ENCODE results near the gene IQSEC1.

The IQSEC1 gene

DNA sequence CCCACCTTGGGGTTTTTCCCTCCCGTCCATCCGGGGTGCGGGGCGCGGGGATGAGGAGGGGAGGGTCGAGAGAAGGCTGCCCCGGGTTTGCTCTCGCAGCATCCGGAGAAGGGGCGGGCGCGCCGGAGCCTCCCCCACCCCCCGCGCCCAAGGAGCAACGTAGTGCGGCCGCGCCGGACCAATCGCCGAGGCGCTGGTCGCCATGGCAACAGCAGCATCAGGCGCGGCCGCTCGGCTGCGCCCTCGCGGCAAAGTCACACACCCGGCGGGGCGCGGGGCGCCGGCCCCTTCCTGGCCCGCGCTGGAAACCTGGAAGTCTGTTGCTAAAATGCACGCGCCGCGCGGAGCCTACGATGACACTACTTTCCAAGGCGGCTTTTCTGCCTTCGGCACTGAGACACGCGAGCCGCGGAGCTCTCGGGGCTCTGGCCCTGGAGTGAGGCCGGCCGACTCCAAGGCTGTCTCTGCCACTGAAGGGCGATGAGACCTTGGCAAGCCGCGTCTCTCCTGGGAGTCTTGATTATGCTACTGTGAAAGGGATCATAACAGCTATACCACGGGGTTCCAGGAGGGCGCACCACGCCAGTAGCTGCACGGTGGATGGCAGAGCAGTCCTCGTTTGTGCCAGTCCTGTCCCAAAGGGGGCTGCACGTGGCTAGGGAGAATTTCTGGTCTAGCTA lies at the start of gene IQSEC1:
Gene IQSEC1, minus strand, starts transcription at position 104 of the 680 bp plus-strand sequence. CDS start 415 bp downstream, outside the sequence.
- DNase-seq (ENCODE audit: low read depth), result peak; percentile 9
- TF ChIP-seq, protein P1, sequence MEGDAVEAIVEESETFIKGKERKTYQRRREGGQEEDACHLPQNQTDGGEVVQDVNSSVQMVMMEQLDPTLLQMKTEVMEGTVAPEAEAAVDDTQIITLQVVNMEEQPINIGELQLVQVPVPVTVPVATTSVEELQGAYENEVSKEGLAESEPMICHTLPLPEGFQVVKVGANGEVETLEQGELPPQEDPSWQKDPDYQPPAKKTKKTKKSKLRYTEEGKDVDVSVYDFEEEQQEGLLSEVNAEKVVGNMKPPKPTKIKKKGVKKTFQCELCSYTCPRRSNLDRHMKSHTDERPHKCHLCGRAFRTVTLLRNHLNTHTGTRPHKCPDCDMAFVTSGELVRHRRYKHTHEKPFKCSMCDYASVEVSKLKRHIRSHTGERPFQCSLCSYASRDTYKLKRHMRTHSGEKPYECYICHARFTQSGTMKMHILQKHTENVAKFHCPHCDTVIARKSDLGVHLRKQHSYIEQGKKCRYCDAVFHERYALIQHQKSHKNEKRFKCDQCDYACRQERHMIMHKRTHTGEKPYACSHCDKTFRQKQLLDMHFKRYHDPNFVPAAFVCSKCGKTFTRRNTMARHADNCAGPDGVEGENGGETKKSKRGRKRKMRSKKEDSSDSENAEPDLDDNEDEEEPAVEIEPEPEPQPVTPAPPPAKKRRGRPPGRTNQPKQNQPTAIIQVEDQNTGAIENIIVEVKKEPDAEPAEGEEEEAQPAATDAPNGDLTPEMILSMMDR (conservative IDR thresholded peaks at IDR 0.05; ENCODE audit: low read depth, low read length), result no peak
- H3K4me3 ChIP-seq (ENCODE audit: low read depth, low read length), result no peak within 1 kb of the TSS

DNA sequence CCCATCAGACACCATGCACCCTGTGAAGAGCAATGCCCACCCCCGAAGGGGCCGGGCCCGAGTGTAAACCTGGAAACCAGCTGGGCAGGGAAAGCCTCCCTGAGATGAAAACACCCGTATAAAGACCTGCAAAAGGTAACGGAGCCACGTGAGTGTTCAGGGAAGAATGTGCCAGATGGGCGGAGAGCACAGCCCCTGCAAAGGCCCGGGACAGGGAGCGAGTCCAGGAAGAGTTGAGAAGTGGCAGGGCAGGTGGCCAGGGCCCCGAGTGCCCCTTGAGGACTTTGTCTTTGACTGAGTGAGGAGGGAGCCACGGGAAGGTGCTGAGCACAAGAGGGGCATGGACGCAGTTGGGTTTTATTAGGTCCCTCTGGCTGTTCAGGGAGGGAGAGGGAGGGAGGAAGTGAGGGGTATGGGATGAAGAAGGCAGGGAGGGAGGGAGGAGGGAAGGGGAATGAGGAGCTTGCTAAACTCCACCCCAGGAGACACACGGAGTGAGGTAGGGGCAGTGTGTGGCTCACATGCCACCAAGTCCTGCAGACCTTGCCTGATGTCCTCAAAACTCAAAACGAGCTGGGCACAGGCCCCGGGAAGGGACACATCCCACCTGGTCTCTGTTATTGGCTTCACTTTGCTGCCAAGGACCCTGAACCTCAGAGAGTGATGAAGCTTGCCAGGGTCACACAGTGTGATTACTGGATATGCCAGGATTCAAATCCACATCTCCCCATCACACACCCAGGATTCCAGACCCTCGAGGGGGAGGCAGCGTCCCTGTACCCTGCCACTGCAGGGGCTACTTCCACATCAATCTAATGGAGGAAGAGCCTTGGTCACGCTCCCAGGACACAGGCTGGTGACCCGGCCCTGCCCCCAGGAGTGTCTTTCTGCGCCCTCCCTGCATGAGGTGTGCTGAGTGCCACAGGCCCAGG lies 49.1 kb upstream of the IQSEC1 start:
- no peak overlapping the region for H3K4me3 ChIP-seq (ENCODE audit: low read depth, low read length)
- DNase-seq (ENCODE audit: low read depth), result no peak
- TF ChIP-seq, protein P1 (conservative IDR thresholded peaks at IDR 0.05; ENCODE audit: low read depth, low read length), result no peak

DNA sequence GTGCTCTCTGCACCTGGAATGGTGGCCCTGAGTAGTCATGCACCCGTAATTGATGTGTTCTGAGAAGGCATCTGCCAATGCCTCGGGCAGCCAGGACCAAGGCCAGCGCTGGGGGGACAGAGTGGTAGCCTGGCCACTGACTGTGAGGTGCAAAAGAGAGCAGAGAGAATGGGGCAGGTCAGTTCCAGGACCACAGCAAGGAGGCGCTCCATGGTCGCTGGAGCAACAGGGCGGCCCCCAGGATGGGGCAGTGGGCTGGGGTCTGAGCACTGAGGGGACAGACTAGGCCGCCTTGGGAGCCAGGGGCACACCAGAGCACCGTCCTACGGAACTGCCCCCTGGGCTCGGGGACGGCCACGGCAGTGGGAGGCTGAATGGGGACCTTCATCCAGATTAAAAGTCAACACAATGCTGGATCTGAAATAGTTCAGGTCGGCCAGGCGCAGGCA lies 48.3 kb upstream of the IQSEC1 start:
- H3K4me3 ChIP-seq (ENCODE audit: low read depth, low read length), result no peak overlapping the region
- TF ChIP-seq, protein P1 (conservative IDR thresholded peaks at IDR 0.05; ENCODE audit: low read depth, low read length), result no peak
- no peak for DNase-seq (ENCODE audit: low read depth)

DNA sequence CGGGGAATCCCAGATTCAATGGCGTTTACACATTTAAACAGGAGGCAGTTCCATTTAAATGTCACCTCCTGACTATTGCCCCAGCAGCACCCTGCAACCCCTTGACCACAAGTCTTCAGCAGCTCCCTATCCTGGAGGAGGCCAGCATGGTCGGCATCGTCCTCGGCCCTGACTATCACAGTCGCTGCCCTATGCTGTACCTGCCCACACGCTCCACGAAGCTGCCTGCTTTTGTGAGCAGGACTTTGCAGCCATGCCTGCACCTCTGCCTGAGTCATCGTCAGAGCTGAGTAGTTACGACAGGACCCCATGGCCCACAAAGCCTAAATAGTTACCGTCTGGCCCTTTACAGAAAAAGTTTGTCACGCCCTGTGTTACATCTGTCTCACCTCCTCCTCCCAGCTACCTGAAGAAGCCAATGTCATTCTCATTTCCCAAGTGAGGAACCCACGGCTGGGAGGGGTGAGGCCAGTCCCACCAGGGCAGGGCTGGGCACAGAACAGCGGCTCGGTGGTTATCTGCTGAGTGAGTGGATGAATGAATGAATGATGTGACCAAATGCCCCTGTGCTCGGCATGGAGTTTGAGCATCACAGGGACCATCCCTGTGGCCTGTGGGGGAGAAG lies 47.8 kb upstream of the IQSEC1 start:
- TF ChIP-seq, protein P1 (conservative IDR thresholded peaks at IDR 0.05; ENCODE audit: low read depth, low read length), result no peak
- no peak for DNase-seq (ENCODE audit: low read depth)
- H3K4me3 ChIP-seq (ENCODE audit: low read depth, low read length), result no peak overlapping the region

DNA sequence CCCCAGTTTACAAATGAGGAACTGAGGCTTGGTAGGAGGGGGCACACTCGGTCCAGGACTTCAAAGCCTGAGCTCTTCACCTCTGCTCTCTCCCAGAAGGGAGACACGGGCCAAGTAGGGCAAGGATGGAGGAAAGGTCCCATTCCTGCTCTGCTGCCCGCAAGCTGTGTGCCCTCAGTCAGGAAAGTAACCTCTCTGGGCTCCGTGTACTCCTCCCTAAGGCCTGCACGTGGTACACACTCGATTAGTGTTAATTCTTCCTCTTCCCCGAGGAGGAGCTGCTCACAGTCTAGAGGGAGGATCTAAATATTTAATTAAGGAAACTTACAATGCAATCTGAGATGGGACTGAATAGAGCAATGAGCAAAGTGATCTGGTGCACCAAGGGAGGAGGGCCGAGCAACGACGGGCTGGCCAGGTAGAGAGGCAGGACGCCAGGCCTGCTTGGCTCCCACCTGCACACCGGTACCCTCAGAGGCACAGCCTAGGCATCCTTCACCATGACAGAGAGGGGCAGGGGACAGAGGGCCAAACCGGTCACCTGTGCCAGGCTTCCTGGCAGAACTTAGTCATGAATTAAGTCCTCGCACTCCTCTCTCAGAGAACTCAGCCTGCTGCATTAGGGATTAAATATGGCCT lies 47.2 kb upstream of the IQSEC1 start:
- no peak overlapping the region for H3K4me3 ChIP-seq (ENCODE audit: low read depth, low read length)
- no peak for DNase-seq (ENCODE audit: low read depth)
- TF ChIP-seq, protein P1 (conservative IDR thresholded peaks at IDR 0.05; ENCODE audit: low read depth, low read length), result no peak

DNA sequence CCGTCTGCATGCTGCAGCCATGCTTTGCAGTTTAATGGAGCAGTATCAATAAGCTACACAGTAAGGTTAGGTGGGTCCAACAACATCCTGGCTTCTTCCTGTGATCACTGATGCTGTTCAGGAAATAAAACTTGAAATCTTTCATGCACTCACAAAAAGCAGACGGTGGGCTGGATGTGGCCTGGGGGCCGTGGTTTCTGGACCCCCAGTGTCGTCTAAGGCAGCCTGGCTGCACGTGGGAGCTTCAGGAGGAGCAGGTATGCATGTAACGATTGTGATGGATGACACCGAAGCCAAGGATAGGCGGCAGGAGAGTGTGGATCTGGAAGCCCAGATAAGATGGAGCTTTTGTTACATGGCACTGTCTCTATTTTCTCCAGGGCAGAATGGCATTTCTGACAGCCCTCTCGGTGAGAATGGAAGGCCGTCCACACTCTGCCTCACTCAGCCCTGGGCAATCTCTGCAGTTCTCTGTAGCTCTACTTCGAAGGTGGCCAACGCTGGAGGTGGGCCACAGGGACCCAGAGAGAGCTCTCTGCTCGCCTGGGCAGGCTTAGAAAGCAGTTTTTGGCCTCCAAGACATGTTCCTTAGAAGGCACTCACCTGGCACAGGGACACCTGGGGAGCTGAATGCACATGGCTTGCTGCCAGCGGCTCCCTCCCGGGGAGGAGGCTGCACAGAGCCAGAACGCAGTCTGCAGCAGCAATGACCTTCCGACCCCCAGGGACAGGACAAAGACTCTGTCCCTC lies 46.4 kb upstream of the IQSEC1 start:
- no peak overlapping the region for H3K4me3 ChIP-seq (ENCODE audit: low read depth, low read length)
- TF ChIP-seq, protein P1 (conservative IDR thresholded peaks at IDR 0.05; ENCODE audit: low read depth, low read length), result no peak
- no peak for DNase-seq (ENCODE audit: low read depth)
